ENCODE measurements around the gene ACP7.
"Not testable (repeated sequence)": the region's sequence is repeated elsewhere in the genome, so short reads cannot be mapped to it uniquely, and the experiment has no call there.

The ACP7 gene

GRCh38 chr19:39083983-39084731 lies at the start of gene ACP7:
Gene ACP7 (plus strand): TSS chr19:39084368. CDS start chr19:39085270, 902 bp downstream.
- no peak for DNase-seq

- DNase-seq = no peak
Measured at GRCh38 chr19:39036581-39036980, 47.6 kb upstream of the ACP7 start.

- DNase-seq = no peak
Measured at GRCh38 chr19:39037194-39037593, 47.0 kb upstream of the ACP7 start.

GRCh38 chr19:39038098-39038497 lies 46.1 kb upstream of the ACP7 start:
- DNase-seq = peak; percentile 2

- DNase-seq = no peak
Measured at GRCh38 chr19:39045506-39045905, 38.7 kb upstream of the ACP7 start.

- no peak for DNase-seq
Measured at GRCh38 chr19:39046037-39046821, 37.9 kb upstream of the ACP7 start.

GRCh38 chr19:39047073-39047472 lies 37.1 kb upstream of the ACP7 start:
- DNase-seq = no peak

- DNase-seq = peak; percentile 27
Measured at GRCh38 chr19:39052243-39052746, 31.9 kb upstream of the ACP7 start.

- DNase-seq = no peak
Measured at GRCh38 chr19:39052846-39053245, 31.3 kb upstream of the ACP7 start.

GRCh38 chr19:39053276-39054090 lies 30.7 kb upstream of the ACP7 start:
- DNase-seq = no peak

GRCh38 chr19:39054091-39054470 lies 30.1 kb upstream of the ACP7 start:
- no peak for DNase-seq

- no peak for DNase-seq
Measured at GRCh38 chr19:39057615-39058014, 26.6 kb upstream of the ACP7 start.

- DNase-seq = no peak
Measured at GRCh38 chr19:39059302-39059701, 24.9 kb upstream of the ACP7 start.

GRCh38 chr19:39060171-39060570 lies 24.0 kb upstream of the ACP7 start:
- DNase-seq = no peak

- DNase-seq = no peak
Measured at GRCh38 chr19:39064405-39064804, 19.8 kb upstream of the ACP7 start.

- no peak for DNase-seq
Measured at GRCh38 chr19:39065928-39066327, 18.2 kb upstream of the ACP7 start.

GRCh38 chr19:39067104-39067503 lies 17.1 kb upstream of the ACP7 start:
- DNase-seq = no peak

GRCh38 chr19:39068259-39068658 lies 15.9 kb upstream of the ACP7 start:
- DNase-seq = not testable (repeated sequence)

GRCh38 chr19:39070888-39071287 lies 13.3 kb upstream of the ACP7 start:
- DNase-seq = no peak

- DNase-seq = no peak
Measured at GRCh38 chr19:39074205-39074692, 9.9 kb upstream of the ACP7 start.

GRCh38 chr19:39074942-39075341 lies 9.2 kb upstream of the ACP7 start:
- DNase-seq = no peak

- no peak for DNase-seq
Measured at GRCh38 chr19:39077323-39077722, 6.8 kb upstream of the ACP7 start.

Data from NCI-H1105 treated with DMSO at 0.1 percent for 48 hours (cell line).